H9 (cell line): Measurements from ENCODE around the gene LRG1. TPM values are rescaled to one million over a fixed set of nuclear protein-coding genes. Genes with fewer than 3 reads are reported as not detected.

Experiments
- DNase-seq: peaks from one replicate; pipeline ENCODE4 v3.0.0-alpha.2; 2017
- H2AFZ ChIP-seq: one replicate; pipeline ENCODE4 v1.6.1; 2013; ENCODE audit warnings: mild to moderate bottlenecking, low read length, control low read depth, moderate library complexity
- H2AK5ac ChIP-seq: 2 replicates; pipeline ENCODE4 v1.6.1; 2013; ENCODE audit warnings: low read length, control low read depth, mixed read lengths; ENCODE audit not compliant: insufficient read length
- H2BK120ac ChIP-seq: one replicate; pipeline ENCODE4 v1.6.1; 2013; ENCODE audit warnings: low read depth, mild to moderate bottlenecking, low read length, control low read depth, inconsistent platforms; ENCODE audit not compliant: poor library complexity, severe bottlenecking
- H2BK12ac ChIP-seq: 2 replicates; pipeline ENCODE4 v1.6.1; 2013; ENCODE audit warnings: low read length, control low read depth, mixed read lengths, low read depth; ENCODE audit not compliant: insufficient read length
- H2BK15ac ChIP-seq: 2 replicates; pipeline ENCODE4 v1.6.1; 2013; ENCODE audit warnings: low read depth, low read length, control low read depth
- H2BK20ac ChIP-seq: one replicate; pipeline ENCODE4 v1.6.1; 2013; ENCODE audit warnings: low read depth, mild to moderate bottlenecking, low read length, control low read depth, inconsistent platforms; ENCODE audit not compliant: poor library complexity, severe bottlenecking
- H2BK5ac ChIP-seq: 2 replicates; pipeline ENCODE4 v1.6.1; 2013; ENCODE audit warnings: low read length, control low read depth, mixed read lengths; ENCODE audit not compliant: insufficient read length
- H3K14ac ChIP-seq: 2 replicates; pipeline ENCODE4 v1.6.1; 2013; ENCODE audit warnings: low read length, control low read depth; ENCODE audit not compliant: insufficient read depth
- H3K18ac ChIP-seq: 2 replicates; pipeline ENCODE4 v1.6.1; 2013; ENCODE audit warnings: low read depth, mild to moderate bottlenecking, mixed read lengths, low read length, control low read depth; ENCODE audit not compliant: insufficient read length
- H3K23ac ChIP-seq: 2 replicates; pipeline ENCODE4 v1.6.1; 2013; ENCODE audit warnings: low read length, control low read depth, mixed read lengths, low read depth; ENCODE audit not compliant: insufficient read length
- H3K23me2 ChIP-seq: 2 replicates; pipeline ENCODE4 v1.6.1; 2013; ENCODE audit warnings: low read depth, mild to moderate bottlenecking, mixed read lengths, low read length, control low read depth; ENCODE audit not compliant: insufficient read length, poor library complexity, severe bottlenecking
- H3K27ac ChIP-seq: 2 replicates; pipeline ENCODE4 v1.5.1; 2013; ENCODE audit warnings: low read length, control low read depth, mixed read lengths, low read depth; ENCODE audit not compliant: insufficient read length
- H3K27me3 ChIP-seq: 2 replicates; pipeline ENCODE4 v1.6.1; 2013; ENCODE audit warnings: low read length, control low read depth, inconsistent platforms; ENCODE audit not compliant: insufficient read depth
- H3K4ac ChIP-seq: 2 replicates; pipeline ENCODE4 v1.6.1; 2013; ENCODE audit warnings: low read depth, mild to moderate bottlenecking, control low read depth, inconsistent platforms, low read length, moderate library complexity
- H3K4me1 ChIP-seq: 2 replicates; pipeline ENCODE4 v1.6.1; 2013; ENCODE audit warnings: low read length, control low read depth, inconsistent platforms; ENCODE audit not compliant: insufficient read depth
- H3K4me2 ChIP-seq: 2 replicates; pipeline ENCODE4 v1.6.1; 2013; ENCODE audit warnings: low read length, control low read depth, mixed read lengths; ENCODE audit not compliant: insufficient read length, insufficient read depth
- H3K56ac ChIP-seq: 2 replicates; pipeline ENCODE4 v1.6.1; 2013; ENCODE audit warnings: low read depth, mild to moderate bottlenecking, mixed read lengths, low read length, control low read depth; ENCODE audit not compliant: insufficient read length
- H3K79me1 ChIP-seq: 2 replicates; pipeline ENCODE4 v1.6.1; 2013; ENCODE audit warnings: low read depth, mild to moderate bottlenecking, moderate library complexity, low read length, control low read depth, inconsistent platforms; ENCODE audit not compliant: insufficient read depth, poor library complexity, severe bottlenecking
- H3K79me2 ChIP-seq: 2 replicates; pipeline ENCODE4 v1.6.1; 2013; ENCODE audit warnings: low read length, control low read depth, inconsistent platforms; ENCODE audit not compliant: insufficient read depth
- H3K9ac ChIP-seq: 2 replicates; pipeline ENCODE4 v1.6.1; 2013; ENCODE audit warnings: low read length, control low read depth, mixed read lengths; ENCODE audit not compliant: insufficient read length; ENCODE audit errors: extremely low read depth
- H3K9me3 ChIP-seq: one replicate; pipeline ENCODE4 v1.6.1; 2013; ENCODE audit warnings: low read depth, low read length, inconsistent platforms; ENCODE audit not compliant: control insufficient read depth
- H3T11ph ChIP-seq: one replicate; pipeline ENCODE4 v1.6.1; 2013; ENCODE audit warnings: mild to moderate bottlenecking, low read length, control low read depth, inconsistent platforms
- H4K20me1 ChIP-seq: one replicate; pipeline ENCODE4 v1.6.1; 2013; ENCODE audit not compliant: control insufficient read depth, insufficient read length, insufficient read depth
- H4K5ac ChIP-seq: 2 replicates; pipeline ENCODE4 v1.6.1; 2013; ENCODE audit warnings: low read depth, mild to moderate bottlenecking, mixed read lengths, low read length, control low read depth; ENCODE audit not compliant: insufficient read length
- H4K8ac ChIP-seq: replicated peaks from 2 replicates; pipeline ENCODE4 v1.6.1; 2013; ENCODE audit warnings: low read length, control low read depth, mixed read lengths, low read depth; ENCODE audit not compliant: insufficient read length
- H4K91ac ChIP-seq: 2 replicates; pipeline ENCODE4 v1.6.1; 2013; ENCODE audit warnings: low read depth, mild to moderate bottlenecking, moderate library complexity, mixed read lengths, low read length, control low read depth; ENCODE audit not compliant: insufficient read length
- H3K27ac Mint-ChIP-seq, 3 experiments: 2 replicates in 2 of 3; 3 replicates in 1 of 3; pipeline ENCODE4 v1.8.0; 2020 to 2021; ENCODE audit warnings: mixed read lengths in 3 of 3, mild to moderate bottlenecking in 1 of 3, moderate library complexity in 1 of 3
- H3K27me3 Mint-ChIP-seq: 2 replicates; pipeline ENCODE4 v1.8.0; 2021; ENCODE audit warnings: low read depth, mild to moderate bottlenecking, moderate library complexity, mixed read lengths
- H3K36me3 Mint-ChIP-seq, 3 experiments: 2 replicates in 2 of 3; 3 replicates in 1 of 3; pipeline ENCODE4 v1.8.0; 2020 to 2021; ENCODE audit warnings: low read depth in 3 of 3, mixed read lengths in 3 of 3; ENCODE audit not compliant: insufficient read depth in 1 of 3
- H3K4me1 Mint-ChIP-seq, 2 experiments: 2 replicates each; pipeline ENCODE4 v1.8.0; 2020; ENCODE audit warnings: mixed read lengths in 2 of 2
- H3K4me3 Mint-ChIP-seq, 2 experiments: 2 replicates in 1 of 2; 3 replicates in 1 of 2; pipeline ENCODE4 v1.8.0; 2020 to 2021; ENCODE audit warnings: mild to moderate bottlenecking in 2 of 2, mixed read lengths in 2 of 2, moderate library complexity in 1 of 2
- H3K9me3 Mint-ChIP-seq, 2 experiments: 2 replicates in 1 of 2; 3 replicates in 1 of 2; pipeline ENCODE4 v1.8.0; 2020; ENCODE audit warnings: mild to moderate bottlenecking in 2 of 2, mixed read lengths in 2 of 2, moderate library complexity in 1 of 2
- CTCF ChIP-seq: fragments of 200-600 bp; sonication (generic); conservative IDR thresholded peaks from 3 replicates; pipeline ENCODE4 v1.8.0; 2021; ENCODE audit warnings: antibody characterized with exemption, mild to moderate bottlenecking
- WGBS: extraction: QIAGEN DNeasy Blood & Tissue Kit; methylation state at CpG from one replicate; pipeline ENCODE4 v1.1.7; 2013; ENCODE audit warnings: missing lambda C conversion rate, low lambda C conversion rate, mixed read lengths; ENCODE audit not compliant: insufficient read length; ENCODE audit errors: extremely low coverage; 5-methylcytosine and 5-hydroxymethylcytosine counted together
- total RNA-seq: library from RNA; stranded (reverse); gene quantifications from 2 replicates; pipeline ENCODE4 v1.2.1, GENCODE V29; 2021

LRG1 gene
- total RNA-seq, 1 experiment from 2014 or later: 0.24 TPM

DNA sequence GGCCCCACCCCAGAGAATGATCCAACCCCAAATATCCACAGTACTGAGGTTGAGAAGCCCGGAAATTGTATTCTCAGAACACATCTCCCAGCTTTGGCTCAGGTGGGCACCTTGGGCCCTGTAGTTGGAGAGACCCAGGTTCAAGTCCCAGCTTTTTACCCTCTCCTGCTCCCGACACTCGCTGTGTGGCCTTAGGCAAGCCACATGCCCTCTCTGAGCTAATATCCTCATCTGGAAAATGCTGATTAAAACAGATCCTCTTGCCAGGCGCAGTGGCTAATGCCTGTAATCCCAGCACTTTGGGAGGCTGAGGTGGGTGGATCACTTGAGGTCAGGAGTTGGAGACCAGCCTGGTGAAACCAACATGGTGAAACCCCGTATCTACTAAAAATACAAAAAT is 24.1 kb downstream of the LRG1 start:
- Mint-ChIP-seq H3K4me1 (peaks cover 3 to 7% of the 10 kb centered on the region in 2 experiments; a peak in 3 of 4 replicates), H3K4me3 (no peak overlapping the region), H3K27me3 (peaks cover 74% of the 10 kb centered on the region), H3K36me3 (no peaks in the 10 kb centered on the region), H3K9me3 (0 out of 5 replicates have a peak, but pooled peaks cover 0 to 2% of the 10 kb centered on the region in 2 experiments), H3K27ac (no peak overlapping the region)
- H2AK5ac ChIP-seq: no peak overlapping the region
- no peak overlapping the region for H2BK12ac ChIP-seq
- no peaks in the 10 kb centered on the region for H3K4me1 ChIP-seq
- no peak overlapping the region for H3K9ac ChIP-seq
- no peak overlapping the region for H3K4me2 ChIP-seq
- H3K79me2 ChIP-seq: no peaks in the 10 kb centered on the region
- H3K79me1 ChIP-seq: no peaks in the 10 kb centered on the region
- no peak overlapping the region for H2BK20ac ChIP-seq
- no peak overlapping the region for H3T11ph ChIP-seq
- no peak overlapping the region for H2BK5ac ChIP-seq
- H4K8ac ChIP-seq: no peak overlapping the region
- no peaks in the 10 kb centered on the region for H3K9me3 ChIP-seq
- H4K5ac ChIP-seq: no peak overlapping the region
- H3K27me3 ChIP-seq: peaks cover 3% of the 10 kb centered on the region; the same call in 1 of the 2 replicates
- H3K23ac ChIP-seq: no peak overlapping the region
- WGBS: no CpG with 5 or more reads among the region's 5 CpGs
- H3K23me2 ChIP-seq: no peaks in the 10 kb centered on the region
- H2BK15ac ChIP-seq: no peak overlapping the region
- no peak overlapping the region for H3K4ac ChIP-seq
- H3K56ac ChIP-seq: no peak overlapping the region
- no peaks in the 10 kb centered on the region for H4K20me1 ChIP-seq
- no peak overlapping the region for H2BK120ac ChIP-seq
- TF ChIP-seq CTCF: no peak
- no peak overlapping the region for H3K18ac ChIP-seq
- H3K27ac ChIP-seq: no peak overlapping the region
- no peak overlapping the region for H2AFZ ChIP-seq
- H4K91ac ChIP-seq: no peak overlapping the region
- no peak overlapping the region for H3K14ac ChIP-seq
- DNase-seq: no peak
